NCI-H510A treated with DMSO at 0.1 percent for 48 hours (cell line): ENCODE results near the gene BCL2L15.

Source experiments
- DNase-seq: peaks from one replicate; lab custom pipeline; 2025; lab: John Stamatoyannopoulos, UW

BCL2L15 gene

DNA sequence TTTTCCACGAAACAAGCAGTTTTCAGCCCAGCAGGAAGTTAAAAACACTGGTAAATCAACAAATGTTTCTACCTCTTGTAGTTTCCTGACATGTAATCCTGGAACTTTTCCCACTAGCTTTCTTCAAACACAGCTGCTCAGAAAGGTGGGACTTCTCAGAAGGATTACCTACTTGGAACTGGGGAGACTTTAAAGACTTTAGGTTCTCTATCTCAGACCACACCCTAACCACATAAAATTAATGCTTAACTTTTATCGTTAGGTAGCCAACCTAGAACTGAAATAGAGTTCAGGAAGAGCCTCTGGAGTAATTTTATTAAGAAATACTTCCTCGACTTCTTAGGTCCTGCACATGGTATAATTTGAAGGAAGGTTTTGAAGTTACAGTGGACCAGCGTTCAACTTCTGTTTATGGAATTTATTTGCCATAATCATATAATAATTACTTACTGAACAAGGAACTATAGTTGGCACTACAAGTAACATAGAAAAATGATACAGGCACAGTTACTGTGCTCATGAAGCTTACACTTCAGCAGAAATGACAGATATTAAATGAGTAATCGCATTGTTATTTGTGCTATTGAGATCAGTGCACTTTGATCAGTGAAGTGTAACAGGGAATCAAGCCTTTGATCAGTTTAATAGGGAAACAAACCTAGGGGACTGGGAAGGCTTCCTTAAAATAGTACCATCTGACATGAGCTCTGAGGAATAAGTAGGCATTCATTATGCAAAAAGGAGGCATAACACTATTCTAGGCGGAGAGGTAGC, at the start of gene BCL2L15:
BCL2L15 (minus strand) TSS at position 180 of the 774 bp plus-strand sequence. CDS start 206 bp downstream, outside the sequence.
- no peak for DNase-seq

- DNase-seq: no peak
Observed at GRCh38 chr1:113937146-113937545, 49.8 kb upstream of the BCL2L15 start.

DNA sequence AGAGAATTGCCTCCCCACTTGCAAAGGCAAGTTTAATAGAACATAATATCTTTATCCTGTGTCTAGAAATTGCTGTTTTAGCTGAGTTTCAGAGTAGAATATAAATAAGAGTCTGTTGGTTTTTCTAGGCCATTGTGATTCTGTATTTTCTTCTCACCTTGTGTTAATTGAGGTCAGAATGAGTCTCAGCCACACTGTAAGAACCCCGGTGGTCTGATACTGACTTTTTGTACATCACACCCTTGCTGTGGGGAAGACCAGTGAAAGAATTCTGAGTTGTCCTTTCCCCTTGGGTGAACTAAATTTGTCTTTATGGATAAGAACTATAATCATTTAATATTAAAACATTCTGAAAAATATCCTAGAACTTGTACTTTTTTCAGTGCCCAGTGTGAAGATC, 48.6 kb upstream of the BCL2L15 start:
- DNase-seq: no peak

DNA sequence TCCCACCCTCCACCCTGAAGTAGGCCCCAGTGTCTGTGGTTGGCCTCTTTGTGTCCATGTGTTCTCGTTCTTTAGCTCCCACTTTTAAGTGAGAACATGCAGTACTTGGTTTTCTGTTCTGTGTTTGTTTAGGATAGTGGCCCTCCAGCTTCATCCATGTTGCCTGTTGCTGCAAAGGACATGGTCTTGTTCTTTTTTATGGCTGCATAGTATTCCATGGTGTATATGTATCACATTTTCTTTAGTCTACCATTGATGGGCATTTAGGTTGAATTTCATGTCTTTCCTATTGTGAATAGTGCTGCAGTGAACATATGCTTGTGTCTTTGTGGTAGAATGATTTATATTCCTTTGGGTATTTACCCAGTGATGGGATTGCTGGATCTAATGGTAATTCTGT, 47.8 kb upstream of the BCL2L15 start:
- DNase-seq: no peak

GRCh38 chr1:113934511-113935055, 47.2 kb upstream of the BCL2L15 start:
- no peak for DNase-seq

GRCh38 chr1:113934006-113934405, 46.6 kb upstream of the BCL2L15 start:
- no peak for DNase-seq

DNA sequence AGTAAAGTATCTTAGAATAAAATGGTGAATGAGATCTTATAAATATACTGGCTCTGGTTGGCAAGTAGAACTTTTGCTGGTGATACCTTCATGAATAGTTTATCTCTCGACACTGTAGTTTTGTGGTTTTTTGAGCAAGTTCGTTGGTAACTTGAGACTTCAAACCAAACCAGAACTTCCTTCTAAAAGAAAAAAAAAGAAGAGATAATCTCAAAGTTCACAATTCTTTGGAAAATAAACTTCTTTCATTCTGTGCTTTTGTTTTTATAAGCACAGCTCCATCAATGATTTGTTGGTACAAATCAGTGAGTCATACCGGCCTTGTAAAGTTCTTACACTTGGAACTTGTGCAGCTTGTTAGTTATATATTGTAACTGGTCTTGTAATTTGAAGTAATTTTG, 44.1 kb upstream of the BCL2L15 start:
- no peak for DNase-seq

GRCh38 chr1:113930499-113931161, 43.2 kb upstream of the BCL2L15 start:
- no peak for DNase-seq

GRCh38 chr1:113929750-113930498, 42.5 kb upstream of the BCL2L15 start:
- peak; percentile 5 for DNase-seq

DNA sequence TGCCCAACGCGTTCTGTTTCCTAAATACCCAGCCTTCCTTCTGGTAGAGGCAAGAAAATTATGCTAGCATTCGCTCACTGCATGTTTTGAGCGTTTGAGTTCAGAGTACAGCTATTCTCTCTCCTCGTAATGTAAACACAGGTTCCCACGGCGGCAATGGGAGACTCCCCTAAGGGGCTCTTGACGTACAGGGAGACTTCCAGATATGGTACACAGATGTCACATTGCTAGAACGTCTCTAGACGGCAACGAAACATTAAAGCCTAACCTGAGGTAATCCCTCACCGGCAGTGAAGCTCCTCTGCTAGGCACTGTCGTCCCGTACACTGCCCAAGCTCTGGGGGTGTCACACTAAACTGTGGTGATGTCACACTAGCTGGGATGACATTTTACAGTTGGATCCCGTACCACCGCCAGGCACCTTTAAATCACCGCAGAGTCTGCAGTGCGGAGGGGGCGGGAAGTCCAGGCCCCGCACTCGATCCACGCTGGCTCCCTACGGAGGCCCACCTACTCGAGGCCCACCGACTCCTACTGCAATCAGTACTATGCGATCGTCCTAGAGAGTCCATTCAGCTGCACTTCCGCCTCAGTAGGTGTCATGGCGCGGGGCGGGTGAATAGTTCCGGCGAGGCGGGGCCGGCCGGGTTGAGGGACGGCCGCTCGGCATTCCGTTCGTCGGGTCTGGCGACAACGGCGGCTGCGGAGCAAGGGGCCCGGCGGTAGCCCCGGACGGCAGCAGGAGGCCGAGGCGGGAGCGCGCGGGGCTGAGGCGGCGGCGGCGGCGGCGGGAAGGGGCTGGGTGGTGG, 41.8 kb upstream of the BCL2L15 start, which contains the start of gene HIPK1:
HIPK1 (plus strand) TSS at position 384 of the 809 bp plus-strand sequence.
- peak; percentile 86 for DNase-seq

DNA sequence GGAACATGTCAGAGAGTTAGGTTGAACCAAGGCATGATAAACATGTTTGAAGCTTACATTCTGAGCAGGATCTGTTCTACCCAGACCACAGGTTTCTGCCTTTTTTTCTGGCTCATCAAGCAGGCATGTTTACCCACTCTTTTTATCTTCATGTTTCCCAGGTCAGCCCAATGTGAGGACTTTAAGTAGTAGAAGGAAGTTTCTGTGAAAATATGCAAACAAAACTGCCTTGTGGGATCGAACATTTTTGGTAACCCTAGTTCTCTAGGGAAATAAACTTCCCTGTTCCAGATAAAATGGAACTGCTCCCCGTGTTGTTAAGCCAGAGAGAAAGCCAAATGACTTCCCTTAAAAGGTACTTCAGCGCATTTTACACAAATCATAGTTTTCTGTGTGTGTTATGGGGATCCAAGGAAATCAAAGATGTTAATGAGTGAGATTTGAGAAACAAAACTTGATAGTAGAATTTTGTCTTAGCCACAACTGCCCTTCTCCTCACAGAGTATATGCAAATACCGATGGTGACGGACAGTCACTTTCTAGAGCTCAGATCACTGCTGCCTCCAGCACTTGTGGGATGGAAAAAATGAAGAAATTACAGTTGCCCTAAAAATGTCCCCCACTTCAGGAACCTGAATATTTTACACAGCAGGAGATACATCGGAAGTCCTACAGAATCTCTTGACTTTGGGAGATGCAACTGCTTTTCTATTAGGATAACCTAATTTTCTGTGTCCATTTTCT, 41.0 kb upstream of the BCL2L15 start:
- DNase-seq: no peak

DNA sequence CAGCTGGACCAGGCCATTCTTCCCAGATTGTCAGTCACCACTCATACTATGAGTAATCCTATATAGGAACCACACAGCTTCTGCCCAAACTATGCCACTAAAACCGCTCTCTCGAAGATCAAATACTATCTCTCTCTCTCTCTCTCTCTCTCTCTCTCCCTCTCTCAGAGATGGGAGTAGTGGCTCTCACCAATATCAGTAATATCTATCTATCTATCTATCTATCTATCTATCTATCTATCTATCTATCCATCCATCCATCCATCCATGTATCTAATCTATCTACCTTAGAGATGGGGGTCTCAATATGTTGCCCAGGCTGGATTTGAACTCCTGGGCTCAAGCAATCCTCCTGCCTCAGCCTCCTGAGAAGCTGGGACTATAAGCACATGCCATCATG, 37.1 kb upstream of the BCL2L15 start:
- DNase-seq: no peak

- no peak for DNase-seq
Observed at GRCh38 chr1:113922957-113923356, 35.6 kb upstream of the BCL2L15 start.

DNA sequence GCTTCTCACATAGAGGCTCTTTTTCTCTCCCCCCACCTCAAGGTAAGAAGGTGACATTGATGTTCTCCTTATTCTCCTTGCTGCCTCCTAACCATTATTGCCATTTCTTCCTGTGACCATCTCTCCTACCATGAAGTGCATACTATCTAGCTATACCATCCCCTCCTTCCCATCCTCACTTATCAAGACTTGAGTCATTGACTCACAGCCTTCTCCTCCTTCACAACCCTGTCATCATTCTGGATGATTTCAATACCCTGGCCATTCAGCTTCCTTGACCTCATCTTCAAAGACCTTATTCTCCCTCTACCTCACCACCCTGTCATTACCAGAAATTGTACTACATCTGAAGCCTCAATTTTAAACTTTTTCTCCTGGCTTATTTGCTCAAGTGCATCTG, 30.9 kb upstream of the BCL2L15 start:
- DNase-seq: no peak

- DNase-seq: no peak
Observed at GRCh38 chr1:113917400-113918082, 30.2 kb upstream of the BCL2L15 start.

- DNase-seq: no peak
Observed at GRCh38 chr1:113916974-113917373, 29.6 kb upstream of the BCL2L15 start.

- no peak for DNase-seq
Observed at GRCh38 chr1:113913887-113914664, 26.7 kb upstream of the BCL2L15 start.

DNA sequence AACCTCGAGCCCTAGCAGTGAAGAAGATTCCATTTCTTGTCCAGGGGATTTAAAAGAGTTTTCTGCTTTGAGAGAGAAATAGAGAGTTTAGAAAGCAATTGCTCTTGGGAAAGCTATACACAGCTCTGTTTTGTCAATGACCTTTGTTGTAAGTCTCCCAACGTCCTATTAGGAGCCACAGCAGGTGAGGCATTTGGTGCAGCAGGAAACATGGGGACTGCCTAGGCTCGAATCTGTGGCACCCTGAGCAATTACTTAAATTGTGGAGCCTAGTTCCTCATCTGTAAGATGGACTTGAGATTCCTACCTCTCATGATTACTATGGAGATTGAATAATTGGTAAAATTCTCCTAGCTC, 25.9 kb upstream of the BCL2L15 start:
- DNase-seq: no peak

DNA sequence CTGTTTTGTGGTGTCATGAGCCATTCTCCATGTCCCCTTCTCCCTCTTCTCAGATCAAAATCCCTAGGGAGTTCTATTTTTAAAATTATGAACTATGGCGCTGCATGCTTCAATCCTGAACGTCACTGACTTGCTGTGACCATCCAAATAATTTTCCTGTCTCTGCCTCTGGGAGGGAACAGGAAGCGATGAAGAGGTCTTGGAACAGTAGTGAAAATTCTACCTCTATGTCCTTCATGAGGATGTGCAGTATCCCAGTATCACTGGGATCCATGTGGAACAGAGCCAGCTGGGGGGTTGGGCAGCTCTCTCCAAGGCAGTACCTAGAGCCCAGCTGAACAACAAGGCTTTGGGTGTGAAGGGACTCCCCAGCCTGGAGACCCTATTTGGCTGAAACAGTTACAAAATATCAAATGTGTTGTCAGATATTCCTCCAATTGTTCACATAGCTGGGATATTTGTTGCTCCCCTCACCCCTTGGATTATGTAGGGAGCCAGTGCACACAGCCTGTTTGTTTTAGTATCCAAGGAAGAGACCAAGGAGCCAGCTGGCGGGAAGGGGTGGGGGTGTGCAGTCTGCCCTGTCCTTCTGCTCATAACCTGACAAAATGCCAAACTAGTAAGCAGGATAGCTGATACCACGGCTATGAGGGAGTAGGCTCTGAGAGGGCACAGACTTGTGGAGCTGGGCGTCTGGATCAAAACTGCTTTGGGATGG, 25.4 kb upstream of the BCL2L15 start:
- no peak for DNase-seq
